ENCODE results near the gene DNM2.

Gene DNM2

DNA sequence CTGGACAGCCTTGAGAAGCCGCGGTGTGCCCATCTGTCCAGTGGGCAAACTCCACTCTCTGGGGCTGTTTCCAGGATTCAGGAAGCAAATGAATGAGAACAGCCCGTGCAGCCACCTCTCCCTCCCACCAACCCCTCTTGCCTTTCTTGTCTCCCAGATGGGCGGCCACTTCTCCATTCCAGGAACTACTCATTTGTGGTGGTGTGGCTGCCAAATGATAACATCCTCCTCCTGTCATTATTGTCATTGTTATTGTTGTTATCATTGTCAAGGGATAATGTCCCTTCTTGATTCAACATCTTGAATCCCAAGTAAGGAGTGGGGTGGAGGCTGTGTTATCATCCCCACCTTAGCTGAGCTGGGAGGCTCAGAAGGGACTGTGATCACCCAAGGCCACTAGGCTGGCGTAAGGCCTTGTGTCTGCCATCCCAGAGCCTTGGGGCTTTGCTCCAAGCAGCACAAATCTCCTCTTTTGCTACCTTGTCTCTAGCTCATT, 1.6 kb downstream of the DNM2 start:
- H3K79me2 ChIP-seq (ENCODE audit: control insufficient read depth, low read length), result peaks cover 65% of the 10 kb centered on the region
- peaks cover 17% of the 10 kb centered on the region for H4K20me1 ChIP-seq (ENCODE audit: control insufficient read depth, insufficient read depth, low read depth, low read length)
- peaks cover 20% of the 10 kb centered on the region for H3K4me1 ChIP-seq (ENCODE audit: control insufficient read depth, low read length)
- H3K27ac ChIP-seq (ENCODE audit: low read depth, low read length), result no peak overlapping the region
- no peaks in the 10 kb centered on the region for H3K9me2 ChIP-seq (replicated peaks; ENCODE audit: control insufficient read depth, low read length)
- no peaks in the 10 kb centered on the region for H3K27me3 ChIP-seq (ENCODE audit: control insufficient read depth, low read length)
- no peaks in the 10 kb centered on the region for H3F3A ChIP-seq (ENCODE audit: control insufficient read depth, insufficient read depth)
- peak overlapping the region; percentile 80 for H3K4me2 ChIP-seq (ENCODE audit: low read length)
- H3K36me3 ChIP-seq (ENCODE audit: control insufficient read depth, low read length), result peaks cover 16% of the 10 kb centered on the region
- no peak for TF ChIP-seq EZH2phosphoT487 (IDR thresholded peaks at IDR 0.05; ENCODE audit: borderline replicate concordance, low read length)
- TF ChIP-seq, protein P1, sequence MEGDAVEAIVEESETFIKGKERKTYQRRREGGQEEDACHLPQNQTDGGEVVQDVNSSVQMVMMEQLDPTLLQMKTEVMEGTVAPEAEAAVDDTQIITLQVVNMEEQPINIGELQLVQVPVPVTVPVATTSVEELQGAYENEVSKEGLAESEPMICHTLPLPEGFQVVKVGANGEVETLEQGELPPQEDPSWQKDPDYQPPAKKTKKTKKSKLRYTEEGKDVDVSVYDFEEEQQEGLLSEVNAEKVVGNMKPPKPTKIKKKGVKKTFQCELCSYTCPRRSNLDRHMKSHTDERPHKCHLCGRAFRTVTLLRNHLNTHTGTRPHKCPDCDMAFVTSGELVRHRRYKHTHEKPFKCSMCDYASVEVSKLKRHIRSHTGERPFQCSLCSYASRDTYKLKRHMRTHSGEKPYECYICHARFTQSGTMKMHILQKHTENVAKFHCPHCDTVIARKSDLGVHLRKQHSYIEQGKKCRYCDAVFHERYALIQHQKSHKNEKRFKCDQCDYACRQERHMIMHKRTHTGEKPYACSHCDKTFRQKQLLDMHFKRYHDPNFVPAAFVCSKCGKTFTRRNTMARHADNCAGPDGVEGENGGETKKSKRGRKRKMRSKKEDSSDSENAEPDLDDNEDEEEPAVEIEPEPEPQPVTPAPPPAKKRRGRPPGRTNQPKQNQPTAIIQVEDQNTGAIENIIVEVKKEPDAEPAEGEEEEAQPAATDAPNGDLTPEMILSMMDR (IDR thresholded peaks at IDR 0.05; ENCODE audit: low read depth, low read length, poor library complexity, severe bottlenecking), result no peak
- no peaks in the 10 kb centered on the region for H3K9me3 ChIP-seq (ENCODE audit: control insufficient read depth, insufficient read depth, low read length)
- H3K4me3 ChIP-seq (ENCODE audit: low read length), result peak overlapping the region; percentile 81

DNA sequence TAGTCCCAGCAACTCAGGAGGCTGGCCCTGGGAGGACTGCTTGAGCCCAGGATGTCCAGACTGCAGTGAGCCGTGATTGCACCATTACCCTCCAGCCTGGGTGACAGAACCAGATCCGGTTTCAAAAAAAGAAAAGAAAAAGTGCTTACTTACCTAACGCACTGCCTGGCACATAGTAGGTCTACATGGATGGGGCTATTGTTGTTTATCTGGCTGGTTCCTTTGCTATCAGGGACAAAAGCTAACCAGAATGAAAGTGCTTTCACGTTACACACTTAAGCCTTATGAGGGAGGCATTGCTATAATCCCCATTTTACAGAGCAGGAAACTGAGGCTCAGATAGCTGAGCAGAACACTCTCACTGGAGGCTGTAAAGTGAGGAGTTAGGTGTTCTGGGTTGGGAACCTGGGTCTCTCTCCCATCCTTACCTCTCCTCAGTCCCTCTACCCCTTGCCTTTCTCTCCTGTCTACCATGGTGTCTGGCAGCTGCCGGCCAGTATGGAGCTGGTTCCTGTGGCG, 2.8 kb downstream of the DNM2 start:
- no peak overlapping the region for H3K4me2 ChIP-seq (ENCODE audit: low read length)
- H3K27me3 ChIP-seq (ENCODE audit: control insufficient read depth, low read length), result no peaks in the 10 kb centered on the region
- H3K4me3 ChIP-seq (ENCODE audit: low read length), result no peak overlapping the region
- H3K79me2 ChIP-seq (ENCODE audit: control insufficient read depth, low read length), result peaks cover 77% of the 10 kb centered on the region
- H4K20me1 ChIP-seq (ENCODE audit: control insufficient read depth, insufficient read depth, low read depth, low read length), result peaks cover 21% of the 10 kb centered on the region
- H3K4me1 ChIP-seq (ENCODE audit: control insufficient read depth, low read length), result peaks cover 18% of the 10 kb centered on the region
- H3K27ac ChIP-seq (ENCODE audit: low read depth, low read length), result no peak overlapping the region
- no peak for TF ChIP-seq EZH2phosphoT487 (IDR thresholded peaks at IDR 0.05; ENCODE audit: borderline replicate concordance, low read length)
- TF ChIP-seq, protein P1 (IDR thresholded peaks at IDR 0.05; ENCODE audit: low read depth, low read length, poor library complexity, severe bottlenecking), result no peak
- H3K9me3 ChIP-seq (ENCODE audit: control insufficient read depth, insufficient read depth, low read length), result no peaks in the 10 kb centered on the region
- peaks cover 15% of the 10 kb centered on the region for H3K36me3 ChIP-seq (ENCODE audit: control insufficient read depth, low read length)
- H3F3A ChIP-seq (ENCODE audit: control insufficient read depth, insufficient read depth), result no peaks in the 10 kb centered on the region
- H3K9me2 ChIP-seq (replicated peaks; ENCODE audit: control insufficient read depth, low read length), result no peaks in the 10 kb centered on the region

DNA sequence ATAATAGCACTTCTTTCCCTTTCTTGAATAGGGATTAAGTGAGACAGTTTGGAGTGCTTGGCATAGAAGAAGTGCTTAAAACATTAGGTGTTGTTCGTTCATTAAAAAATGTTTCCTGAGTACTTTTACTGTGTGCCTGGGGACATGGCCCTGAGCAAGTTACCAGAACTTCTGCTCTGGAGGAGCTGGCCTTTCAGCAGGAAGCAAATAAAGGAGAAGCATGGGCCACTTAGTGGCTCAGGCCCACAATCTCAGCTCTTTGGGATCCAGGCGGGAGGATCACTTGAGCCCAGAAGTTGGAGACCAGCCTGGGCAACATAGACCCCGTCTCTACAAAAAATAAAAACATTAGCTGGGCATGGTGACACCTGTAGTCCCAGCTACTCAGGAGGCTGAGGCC, 5.7 kb downstream of the DNM2 start:
- H3K27ac ChIP-seq (ENCODE audit: low read depth, low read length), result no peak overlapping the region
- H3K36me3 ChIP-seq (ENCODE audit: control insufficient read depth, low read length), result peaks cover 11% of the 10 kb centered on the region
- H3F3A ChIP-seq (ENCODE audit: control insufficient read depth, insufficient read depth), result no peaks in the 10 kb centered on the region
- H3K4me3 ChIP-seq (ENCODE audit: low read length), result no peak overlapping the region
- peaks cover 26% of the 10 kb centered on the region for H4K20me1 ChIP-seq (ENCODE audit: control insufficient read depth, insufficient read depth, low read depth, low read length)
- H3K4me2 ChIP-seq (ENCODE audit: low read length), result no peak overlapping the region
- no peaks in the 10 kb centered on the region for H3K9me3 ChIP-seq (ENCODE audit: control insufficient read depth, insufficient read depth, low read length)
- H3K79me2 ChIP-seq (ENCODE audit: control insufficient read depth, low read length), result peaks cover 99% of the 10 kb centered on the region
- TF ChIP-seq EZH2phosphoT487 (IDR thresholded peaks at IDR 0.05; ENCODE audit: borderline replicate concordance, low read length), result no peak
- TF ChIP-seq, protein P1 (IDR thresholded peaks at IDR 0.05; ENCODE audit: low read depth, low read length, poor library complexity, severe bottlenecking), result no peak
- no peaks in the 10 kb centered on the region for H3K27me3 ChIP-seq (ENCODE audit: control insufficient read depth, low read length)
- no peaks in the 10 kb centered on the region for H3K9me2 ChIP-seq (replicated peaks; ENCODE audit: control insufficient read depth, low read length)
- peaks cover 19% of the 10 kb centered on the region for H3K4me1 ChIP-seq (ENCODE audit: control insufficient read depth, low read length)
